SK-N-SH (cell line): Measurements from ENCODE around the gene CPNE8. TPM values are rescaled to one million over a fixed set of nuclear protein-coding genes. Genes with fewer than 3 reads are reported as not detected.

Experiments
- CTCF ChIA-PET: fragments of 300-600, 350-600 bp; formaldehyde crosslinking; extraction: SDS; loops from one replicate; lab custom pipeline; 2021; lab: Yijun Ruan, JAX
- POLR2A ChIA-PET: fragments of 350-600 bp; sonication (Branson Sonifier 250); formaldehyde crosslinking; extraction: SDS; loops from one replicate; lab custom pipeline; 2020; ENCODE audit warnings: antibody characterized with exemption, inconsistent platforms; lab: Yijun Ruan, JAX
- DNase-seq: peaks from one replicate; pipeline ENCODE4 v3.0.0; 2012
- H2AFZ ChIP-seq: fragments of 200-600 bp; sonication (generic); 2 replicates; pipeline ENCODE4 v1.8.1; 2016; ENCODE audit warnings: antibody characterized with exemption, mild to moderate bottlenecking, low read depth
- H3F3A ChIP-seq: fragments of 200-600 bp; sonication (generic); replicated peaks from 2 replicates; pipeline ENCODE3; 2016; ENCODE audit warnings: antibody characterized with exemption, mild to moderate bottlenecking; ENCODE audit not compliant: insufficient read depth
- H3K27ac ChIP-seq, 2 experiments: fragments of 200-500 bp in 1 of 2; fragments of 200-600 bp in 1 of 2; sonication (Bioruptor generic) in 1 of 2; sonication (generic), shearing (Covaris generic) in 1 of 2; 2 replicates each; pipeline versions ENCODE4 v1.5.1 to v1.6.1; 2014 to 2016; ENCODE audit warnings: low read depth in 2 of 2, inconsistent platforms in 1 of 2, low read length in 1 of 2, mild to moderate bottlenecking in 1 of 2, mixed read lengths in 1 of 2
- H3K27me3 ChIP-seq: fragments of 200-600 bp; sonication (generic), shearing (Covaris generic); 2 replicates; pipeline ENCODE4 v1.6.1; 2016; ENCODE audit warnings: mixed run types; ENCODE audit not compliant: insufficient read depth
- H3K36me3 ChIP-seq, 2 experiments: fragments of 200-500 bp in 1 of 2; fragments of 200-600 bp in 1 of 2; sonication (Bioruptor generic) in 1 of 2; sonication (generic) in 1 of 2; replicated peaks in 1 of 2; 2 replicates each; pipeline versions ENCODE3 to v1.5.1; 2014 to 2016; ENCODE audit warnings: low read length in 1 of 2, mild to moderate bottlenecking in 1 of 2; ENCODE audit not compliant: insufficient read depth in 2 of 2, control insufficient read depth in 1 of 2
- H3K4me1 ChIP-seq, 2 experiments: fragments of 200-500 bp in 1 of 2; fragments of 200-600 bp in 1 of 2; sonication (Bioruptor generic) in 1 of 2; sonication (generic), shearing (Covaris generic) in 1 of 2; 2 replicates each; pipeline versions ENCODE4 v1.5.1 to v1.6.1; 2014 to 2016; ENCODE audit warnings: low read depth in 1 of 2, low read length in 1 of 2, mixed run types in 1 of 2; ENCODE audit not compliant: insufficient read depth in 2 of 2, control insufficient read depth in 1 of 2
- H3K4me2 ChIP-seq: fragments of 200-600 bp; sonication (generic), shearing (Covaris generic); 2 replicates; pipeline ENCODE4 v1.6.1; 2017; ENCODE audit warnings: mixed run types
- H3K4me3 ChIP-seq, 2 experiments: fragments of 200-500 bp in 1 of 2; fragments of 200-600 bp in 1 of 2; sonication (Bioruptor generic) in 1 of 2; sonication (generic), shearing (Covaris generic) in 1 of 2; 2 replicates each; pipeline versions ENCODE4 v1.5.1 to v1.8.1; 2014 to 2016; ENCODE audit warnings: low read depth in 2 of 2, inconsistent platforms in 1 of 2, low read length in 1 of 2, mild to moderate bottlenecking in 1 of 2, mixed read lengths in 1 of 2, moderate library complexity in 1 of 2
- H3K79me2 ChIP-seq: fragments of 200-600 bp; sonication (generic); 2 replicates; pipeline ENCODE4 v1.8.1; 2017; ENCODE audit warnings: mild to moderate bottlenecking; ENCODE audit not compliant: insufficient read depth
- H3K9ac ChIP-seq: fragments of 200-600 bp; sonication (generic); 2 replicates; pipeline ENCODE4 v1.6.1; 2017; ENCODE audit warnings: mixed run types
- H3K9me2 ChIP-seq: fragments of 200-600 bp; sonication (generic); 2 replicates; pipeline ENCODE4 v1.6.1; 2017; ENCODE audit warnings: mixed run types
- H3K9me3 ChIP-seq: fragments of 200-600 bp; sonication (generic); 2 replicates; pipeline ENCODE4 v1.6.1; 2017; ENCODE audit warnings: mixed run types, mild to moderate bottlenecking, moderate library complexity
- H4K20me1 ChIP-seq: fragments of 200-600 bp; sonication (generic); 2 replicates; pipeline ENCODE4 v1.6.1; 2017; ENCODE audit warnings: mild to moderate bottlenecking, mixed run types; ENCODE audit not compliant: insufficient read depth
- ELF1 ChIP-seq: IDR thresholded peaks from 2 replicates; pipeline ENCODE4 v1.4.0; 2012
- EP300 ChIP-seq, 2 experiments: IDR thresholded peaks; 2 replicates each; pipeline versions ENCODE4 v1.4.0 to v1.6.1; 2012; ENCODE audit warnings: borderline replicate concordance in 1 of 2, low read depth in 1 of 2, low read length in 1 of 2
- FOXM1 ChIP-seq: IDR thresholded peaks from 2 replicates; pipeline ENCODE4 v1.4.0; 2012; ENCODE audit warnings: low read depth, mild to moderate bottlenecking
- MAX ChIP-seq: IDR thresholded peaks from 2 replicates; pipeline ENCODE4 v1.4.0; 2012; ENCODE audit warnings: low read depth
- MXI1 ChIP-seq: IDR thresholded peaks from 2 replicates; pipeline ENCODE4 v1.6.1; 2012; ENCODE audit warnings: mild to moderate bottlenecking, low read depth, low read length, improper control_type of control experiment
- POLR2AphosphoS5 ChIP-seq: IDR thresholded peaks from 2 replicates; pipeline ENCODE4 v1.6.1; 2012; ENCODE audit warnings: low read depth, low read length
- REST ChIP-seq: IDR thresholded peaks from 2 replicates; pipeline ENCODE4 v1.6.1; 2012; ENCODE audit warnings: mild to moderate bottlenecking, low read depth, low read length, moderate library complexity
- RFX5 ChIP-seq: IDR thresholded peaks from 2 replicates; pipeline ENCODE4 v1.6.1; 2012; ENCODE audit warnings: mild to moderate bottlenecking, improper control_type of control experiment, low read length
- RXRA ChIP-seq: IDR thresholded peaks from 2 replicates; pipeline ENCODE4 v1.4.0; 2012; ENCODE audit warnings: low read depth, mild to moderate bottlenecking, borderline replicate concordance
- SIN3A ChIP-seq: IDR thresholded peaks from 2 replicates; pipeline ENCODE4 v1.6.1; 2012; ENCODE audit warnings: low read depth, mild to moderate bottlenecking, low read length, moderate library complexity, borderline replicate concordance
- YY1 ChIP-seq: IDR thresholded peaks from 2 replicates; pipeline ENCODE4 v1.4.0; 2012; ENCODE audit warnings: low read depth, mild to moderate bottlenecking
- ZBTB33 ChIP-seq: IDR thresholded peaks from 2 replicates; pipeline ENCODE4 v1.4.0; 2012; ENCODE audit warnings: low read depth, borderline replicate concordance
- WGBS: methylation state at CpG from one replicate; pipeline ENCODE4 v1.1.6; 2017; ENCODE audit warnings: low lambda C conversion rate; 5-methylcytosine and 5-hydroxymethylcytosine counted together
- polyA plus RNA-seq, 3 experiments: library from polyadenylated mRNA; depleted of rRNA; stranded (reverse); fragments of >200 nt; gene quantifications; 2 replicates each; pipeline ENCODE4 v1.2.3, GENCODE V29; 2012
- TF ChIP-seq, protein P1 (sequence below): IDR thresholded peaks from 2 replicates; pipeline ENCODE4 v1.4.0; 2012; ENCODE audit warnings: low read depth, borderline replicate concordance
- TF ChIP-seq, protein P2 (sequence below): IDR thresholded peaks from 2 replicates; pipeline ENCODE4; 2012

Gene CPNE8
- polyA plus RNA-seq, 1 of the 3 experiments (the other 2 are of a cell fraction): not detected

DNA sequence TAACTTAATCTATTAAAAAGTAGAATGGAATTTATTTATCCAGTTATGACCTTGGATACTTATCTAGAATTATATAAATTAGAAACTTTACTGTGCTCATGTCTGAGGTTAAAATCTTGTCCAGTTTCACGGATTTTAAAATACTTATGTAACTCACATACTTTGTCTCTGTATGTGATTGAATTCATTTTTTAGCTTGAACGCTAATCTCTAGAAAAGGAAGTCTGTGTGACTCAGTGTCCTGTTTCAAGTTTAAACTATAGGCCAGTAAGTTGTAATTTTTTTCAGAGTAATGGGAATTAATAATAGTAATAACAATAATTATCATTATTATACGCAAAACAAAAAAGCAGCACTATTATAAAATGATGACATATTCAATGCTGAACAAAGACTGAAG is 168.6 kb downstream of the CPNE8 start:
- 67% methylated on average over 3 of the region's 3 CpGs for WGBS
- TF ChIP-seq MAX: no peak
- no peak for TF ChIP-seq POLR2AphosphoS5
- TF ChIP-seq RXRA: no peak
- no peak for TF ChIP-seq ELF1
- no peak for TF ChIP-seq FOXM1
- H3K4me2 ChIP-seq: no peak overlapping the region
- H3K36me3 ChIP-seq: no peaks in the 10 kb centered on the region
- ChIA-PET POLR2A (no interaction called here), CTCF (no interaction called here)
- H3K79me2 ChIP-seq: no peaks in the 10 kb centered on the region
- no peaks in the 10 kb centered on the region for H3K9me3 ChIP-seq
- H3K4me3 ChIP-seq: no peak overlapping the region
- H4K20me1 ChIP-seq: no peaks in the 10 kb centered on the region
- H2AFZ ChIP-seq: no peak overlapping the region
- no peak overlapping the region for H3K27ac ChIP-seq
- H3K27me3 ChIP-seq: no peaks in the 10 kb centered on the region
- no peaks in the 10 kb centered on the region for H3K4me1 ChIP-seq
- H3K9ac ChIP-seq: no peak overlapping the region
- no peaks in the 10 kb centered on the region for H3K9me2 ChIP-seq
- DNase-seq: no peak
- H3F3A ChIP-seq: no peaks in the 10 kb centered on the region

DNA sequence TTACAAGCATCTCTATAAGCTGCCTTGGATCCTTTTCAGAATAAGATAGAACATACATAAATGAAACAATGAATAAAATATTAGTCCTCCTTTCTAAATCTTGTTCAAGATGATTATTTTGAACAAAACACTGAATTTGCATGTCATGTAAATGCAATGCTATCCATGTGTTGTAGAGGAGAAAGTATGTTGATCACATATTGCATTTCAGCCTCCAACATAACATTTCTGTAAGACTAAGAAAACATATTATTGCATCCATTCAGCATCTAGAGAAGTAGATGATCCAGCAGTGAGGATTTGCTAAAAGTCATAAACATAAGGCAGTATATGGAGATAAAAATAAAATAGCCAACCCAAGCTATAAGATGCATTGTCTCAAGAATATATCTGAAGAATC is 172.6 kb downstream of the CPNE8 start:
- no peak overlapping the region for H3K27ac ChIP-seq
- no peak overlapping the region for H2AFZ ChIP-seq
- no peak overlapping the region for H3K4me2 ChIP-seq
- TF ChIP-seq YY1: no peak
- TF ChIP-seq, all 33 proteins: peak for 0
- no peaks in the 10 kb centered on the region for H3K27me3 ChIP-seq
- H3K9me2 ChIP-seq: no peaks in the 10 kb centered on the region
- POLR2A ChIA-PET: no interaction called here
- no peaks in the 10 kb centered on the region for H3K79me2 ChIP-seq
- no peaks in the 10 kb centered on the region for H3K4me1 ChIP-seq
- H3F3A ChIP-seq: no peaks in the 10 kb centered on the region
- CTCF ChIA-PET: no interaction called here
- no peak overlapping the region for H3K9ac ChIP-seq
- H3K36me3 ChIP-seq: no peaks in the 10 kb centered on the region
- no peaks in the 10 kb centered on the region for H4K20me1 ChIP-seq
- H3K4me3 ChIP-seq: no peak overlapping the region
- H3K9me3 ChIP-seq: no peaks in the 10 kb centered on the region
- no peak for DNase-seq

DNA sequence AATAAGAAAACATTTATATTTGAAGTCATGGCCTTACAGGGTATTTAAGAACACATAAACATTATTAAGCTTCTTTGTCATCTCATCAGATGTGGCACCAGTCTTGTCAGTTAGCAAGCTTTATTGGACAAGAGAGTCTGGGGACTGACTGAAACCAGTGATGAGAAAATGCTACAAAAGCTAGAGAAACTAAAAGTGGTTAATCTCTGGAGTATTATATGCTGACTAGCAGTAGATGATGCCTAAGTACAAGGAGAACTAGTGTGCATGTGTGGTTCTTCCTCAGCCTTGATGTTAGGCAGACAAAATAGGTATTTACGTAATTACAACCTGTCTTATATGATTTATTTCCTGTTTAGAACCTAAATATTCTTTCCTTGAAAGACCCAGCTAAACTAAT is 176.5 kb downstream of the CPNE8 start:
- 18% methylated on average over 1 of the region's 1 CpG for WGBS
- no peaks in the 10 kb centered on the region for H3K9me3 ChIP-seq
- ChIA-PET CTCF (no interaction called here), POLR2A (no interaction called here)
- H3K27ac ChIP-seq: no peak overlapping the region
- H3K9me2 ChIP-seq: no peaks in the 10 kb centered on the region
- no peak overlapping the region for H3K4me2 ChIP-seq
- DNase-seq: no peak
- no peak overlapping the region for H3K4me3 ChIP-seq
- H3K36me3 ChIP-seq: no peaks in the 10 kb centered on the region
- no peaks in the 10 kb centered on the region for H3K4me1 ChIP-seq
- H3K9ac ChIP-seq: no peak overlapping the region
- H3K27me3 ChIP-seq: no peaks in the 10 kb centered on the region
- H2AFZ ChIP-seq: no peak overlapping the region
- H3F3A ChIP-seq: no peaks in the 10 kb centered on the region
- H3K79me2 ChIP-seq: no peaks in the 10 kb centered on the region
- no peaks in the 10 kb centered on the region for H4K20me1 ChIP-seq
- TF ChIP-seq ZBTB33 (no peak), YY1 (no peak), EP300 (IDR thresholded peaks at IDR 0.05; ENCODE audit: borderline replicate concordance in 1 of 2, low read depth in 1 of 2, low read length in 1 of 2) (no peak), POLR2AphosphoS5 (no peak), SIN3A (no peak), RXRA (no peak), MXI1 (no peak), RFX5 (no peak), MAX (no peak), REST (no peak)
- TF ChIP-seq, protein P1, sequence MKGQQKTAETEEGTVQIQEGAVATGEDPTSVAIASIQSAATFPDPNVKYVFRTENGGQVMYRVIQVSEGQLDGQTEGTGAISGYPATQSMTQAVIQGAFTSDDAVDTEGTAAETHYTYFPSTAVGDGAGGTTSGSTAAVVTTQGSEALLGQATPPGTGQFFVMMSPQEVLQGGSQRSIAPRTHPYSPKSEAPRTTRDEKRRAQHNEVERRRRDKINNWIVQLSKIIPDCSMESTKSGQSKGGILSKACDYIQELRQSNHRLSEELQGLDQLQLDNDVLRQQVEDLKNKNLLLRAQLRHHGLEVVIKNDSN: no peak
- TF ChIP-seq, protein P2, sequence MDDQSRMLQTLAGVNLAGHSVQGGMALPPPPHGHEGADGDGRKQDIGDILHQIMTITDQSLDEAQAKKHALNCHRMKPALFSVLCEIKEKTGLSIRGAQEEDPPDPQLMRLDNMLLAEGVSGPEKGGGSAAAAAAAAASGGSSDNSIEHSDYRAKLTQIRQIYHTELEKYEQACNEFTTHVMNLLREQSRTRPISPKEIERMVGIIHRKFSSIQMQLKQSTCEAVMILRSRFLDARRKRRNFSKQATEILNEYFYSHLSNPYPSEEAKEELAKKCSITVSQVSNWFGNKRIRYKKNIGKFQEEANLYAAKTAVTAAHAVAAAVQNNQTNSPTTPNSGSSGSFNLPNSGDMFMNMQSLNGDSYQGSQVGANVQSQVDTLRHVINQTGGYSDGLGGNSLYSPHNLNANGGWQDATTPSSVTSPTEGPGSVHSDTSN: no peak
